Measurements from ENCODE around the gene RHOJ. TPM values are rescaled to one million over a fixed set of nuclear protein-coding genes. Genes with fewer than 3 reads are reported as not detected.

The RHOJ gene
- total and polyA plus RNA-seq, 2 of the 13 experiments (the other 11 are each of a cell fraction or from before 2014, with no cell fraction given), result 0.22 to 1.3 TPM

- Histone ChIP-seq H4K20me1 (ENCODE audit: insufficient read depth, low read length) (no peaks in the 10 kb centered on the region), H3K4me3 (replicated peaks in 1 of 3; ENCODE audit: insufficient read depth in 1 of 3, low read depth in 2 of 3, low read length in 3 of 3) (no peak overlapping the region), H2AFZ (ENCODE audit: low read length) (no peak overlapping the region), H3K27me3 (ENCODE audit: control insufficient read depth in 1 of 2, insufficient read depth in 2 of 2, low read length in 2 of 2) (peaks cover 0 to 19% of the 10 kb centered on the region in 2 experiments; a peak in 2 of 5 replicates), H3K4me2 (ENCODE audit: low read depth, low read length) (no peak overlapping the region), H3K9me3 (ENCODE audit: low read length) (no peaks in the 10 kb centered on the region), H3K27ac (ENCODE audit: extremely low read length, insufficient read depth, low read length) (no peak overlapping the region), H3K79me2 (ENCODE audit: insufficient read depth, low read length) (no peaks in the 10 kb centered on the region), H3K9ac (ENCODE audit: insufficient read depth, low read depth, low read length) (no peak overlapping the region), H3K4me1 (ENCODE audit: insufficient read depth, low read length) (no peaks in the 10 kb centered on the region), H3K36me3 (replicated peaks in 1 of 2; ENCODE audit: control insufficient read depth in 1 of 2, insufficient read depth in 2 of 2, low read length in 2 of 2) (no peaks in the 10 kb centered on the region)
- POLR2A ChIA-PET, result no interaction called here
- FAIRE-seq (no peak), ATAC-seq (no peak), DNase-seq (ENCODE audit: low spot score) (no peak)
- intact Hi-C loops (cut with micrococcal nuclease; ENCODE audit: unreplicated experiment) (no loop called here), in situ Hi-C loops (cut with HindIII; ENCODE audit: extremely low pct_ligation_motif_present, low pct_unique_long_range_greater_than_20kb) (no loop called here)
- WGBS (ENCODE audit: low lambda C conversion rate), result 30% methylated on average over 8 of the region's 8 CpGs
- CTCF ChIA-PET (ENCODE audit: low intra/inter-chr PET ratio, low total read pairs), result no interaction called here
- BruUV-seq (replicated peaks), result no TSS peak
- TF ChIP-seq ZMYM2 (CRISPR knock-in tag; IDR thresholded peaks at IDR 0.05) (no peak), PHF21A (CRISPR knock-in tag; IDR thresholded peaks at IDR 0.05) (no peak), SP4 (CRISPR knock-in tag; IDR thresholded peaks at IDR 0.05) (no peak), RFX3 (CRISPR knock-in tag; IDR thresholded peaks at IDR 0.05) (no peak), NFKBIZ (CRISPR knock-in tag; IDR thresholded peaks at IDR 0.05) (no peak), PRDM15 (CRISPR knock-in tag; IDR thresholded peaks at IDR 0.05) (no peak)
Measured at GRCh38 chr14:63295231-63295685, 91.0 kb downstream of the RHOJ start.
